Left lobe of liver (tissue), 2 donors: Measurements from ENCODE around the gene NPY5R. TPM values are rescaled to one million over a fixed set of nuclear protein-coding genes. Genes with fewer than 3 reads are reported as not detected.

Experiments
- ATAC-seq: fragments of 200-7000 bp; cut with Tn5 transposase; one replicate; pipeline ENCODE4 v1.9.1; 2020; ENCODE audit warnings: mild to moderate bottlenecking, moderate library complexity
- DNase-seq: peaks from one replicate; pipeline ENCODE4 v3.0.0-alpha.2; 2020; ENCODE audit warnings: low spot score
- total RNA-seq: library from RNA; stranded (reverse); gene quantifications from one replicate; pipeline ENCODE4 v1.2.1, GENCODE V29; 2021
- donor health status: DM: no; HTN: no; CAD: no; lungs with moderate emphysema.
- donor health status: DM: no; HTN: yes; CAD: no.

NPY5R gene
- total RNA-seq, 1 donor from 2014 or later: not detected

- ATAC-seq (no peak), DNase-seq (no peak)
Observed at GRCh38 chr4:163384434-163384833, 40.7 kb downstream of the NPY5R start.

GRCh38 chr4:163384926-163385325, 41.2 kb downstream of the NPY5R start:
- DNase-seq (no peak), ATAC-seq (no peak)

GRCh38 chr4:163385466-163385865, 41.8 kb downstream of the NPY5R start:
- DNase-seq: no peak
- ATAC-seq: no peak

DNA sequence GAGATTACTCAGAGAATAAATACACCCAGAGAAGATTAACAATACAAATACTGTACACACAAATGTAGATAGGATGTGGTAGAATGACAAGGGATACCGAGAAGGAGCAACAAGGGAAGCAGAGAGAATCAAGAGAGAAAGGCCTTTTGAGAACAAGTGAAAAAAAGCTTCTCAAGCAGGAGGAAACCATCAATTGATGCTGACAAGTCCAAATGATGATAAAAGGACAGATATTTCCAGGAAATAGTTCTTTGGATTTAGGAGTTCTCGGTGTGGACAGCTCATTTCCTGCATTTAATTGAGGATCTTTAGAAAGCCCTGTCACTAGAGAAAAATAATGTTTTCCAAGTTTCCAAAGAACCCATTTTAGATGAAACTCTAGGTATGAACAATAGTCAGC, 48.1 kb downstream of the NPY5R start:
- ATAC-seq (no peak), DNase-seq (no peak)

DNA sequence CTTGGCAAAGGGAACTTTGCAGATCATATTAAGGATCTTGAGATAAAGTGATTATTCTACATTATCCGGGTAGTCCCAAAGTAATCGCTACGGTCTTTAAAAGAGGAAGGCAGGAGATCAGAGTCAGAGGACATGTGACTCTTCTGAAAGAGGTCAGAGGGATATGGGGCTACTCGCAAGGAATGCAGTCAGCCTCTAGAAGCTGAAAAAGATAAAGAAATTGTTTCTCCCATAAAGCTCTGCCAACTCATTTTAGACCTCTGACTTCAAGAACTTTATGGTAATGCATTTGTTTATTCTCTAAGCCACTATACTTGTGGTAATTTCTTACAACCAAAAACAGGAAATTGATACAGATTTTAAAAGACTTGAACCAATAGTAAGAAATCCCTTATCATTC, 48.6 kb downstream of the NPY5R start:
- ATAC-seq: peak; percentile 42

DNA sequence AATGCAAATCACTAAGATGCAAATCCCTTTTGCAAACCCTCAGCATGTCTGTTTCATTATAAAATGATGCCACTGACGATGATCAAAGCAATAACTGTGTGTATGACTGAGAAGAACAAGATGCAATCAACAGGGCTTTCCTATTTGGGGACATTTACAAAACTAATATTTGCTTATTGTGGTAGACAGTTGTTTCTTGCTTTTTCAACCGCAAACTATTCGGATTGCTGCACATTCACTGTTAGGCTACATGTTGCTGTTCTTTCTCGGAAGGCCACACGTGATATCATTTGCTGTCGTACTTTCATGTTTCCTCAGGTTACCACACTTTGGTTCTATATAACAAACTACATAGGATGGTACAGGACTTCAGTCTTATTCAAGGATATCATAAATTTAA, 49.8 kb downstream of the NPY5R start:
- ATAC-seq: no peak
- DNase-seq: no peak

More for the DNA sequence above, 48.6 kb downstream of the NPY5R start:
- DNase-seq: no peak

DNA sequence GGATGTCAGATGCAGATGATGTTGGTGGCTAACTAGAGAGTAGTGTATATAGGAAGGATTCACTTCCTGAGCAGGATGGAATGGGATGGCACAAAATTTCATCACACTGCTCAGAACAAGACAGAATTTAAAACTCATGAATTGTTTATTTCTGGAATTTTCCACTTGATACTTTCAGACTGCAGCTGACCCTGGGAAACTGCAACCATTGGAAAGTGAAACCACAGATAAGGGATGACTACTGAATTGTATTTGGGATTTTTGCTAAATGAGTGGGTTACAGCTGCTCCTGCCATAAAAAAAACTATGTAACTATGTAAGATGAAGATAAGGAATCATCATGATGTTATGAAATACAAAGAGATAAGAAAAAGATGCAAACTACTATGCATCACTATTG, 51.4 kb downstream of the NPY5R start:
- ATAC-seq (no peak), DNase-seq (no peak)

DNA sequence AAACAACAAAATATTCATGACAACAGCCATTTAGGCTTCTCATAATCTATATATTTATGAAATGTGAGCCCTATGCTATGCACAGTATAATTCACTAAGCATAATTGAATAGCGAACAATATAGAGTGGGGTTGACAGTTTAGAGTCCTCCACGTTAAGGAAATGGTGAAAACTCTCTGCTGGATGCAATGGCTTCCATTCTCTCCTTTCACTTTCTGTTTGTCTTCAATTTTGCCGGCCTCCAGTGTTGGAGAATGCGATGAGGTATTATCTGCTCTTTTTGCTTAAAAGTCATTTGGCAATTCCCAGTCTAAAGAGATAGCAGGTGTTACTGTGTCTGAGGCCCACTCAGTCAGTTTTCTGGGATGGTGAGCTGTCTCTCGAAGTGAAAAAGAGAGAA, 52.1 kb downstream of the NPY5R start:
- DNase-seq: no peak
- peak; percentile 64 for ATAC-seq

DNA sequence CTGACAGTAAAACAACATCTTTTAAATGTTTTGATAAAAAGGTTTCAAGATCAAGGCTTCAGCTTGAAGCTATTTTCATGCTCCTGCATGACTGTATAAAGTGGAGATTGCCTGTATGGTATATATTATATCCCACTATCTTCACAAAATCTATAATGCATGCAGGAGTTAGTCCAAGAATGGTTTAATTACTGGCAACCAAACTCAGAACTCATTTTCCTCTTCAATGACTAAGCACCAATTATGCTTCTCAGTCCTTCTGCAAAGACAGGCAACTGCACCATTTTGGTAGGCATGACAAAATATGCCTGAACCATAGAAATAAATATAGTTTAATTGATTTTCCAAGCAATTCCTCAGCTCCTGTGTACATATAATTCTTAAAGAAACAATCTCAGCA, 54.5 kb downstream of the NPY5R start:
- DNase-seq: no peak
- ATAC-seq: no peak

DNA sequence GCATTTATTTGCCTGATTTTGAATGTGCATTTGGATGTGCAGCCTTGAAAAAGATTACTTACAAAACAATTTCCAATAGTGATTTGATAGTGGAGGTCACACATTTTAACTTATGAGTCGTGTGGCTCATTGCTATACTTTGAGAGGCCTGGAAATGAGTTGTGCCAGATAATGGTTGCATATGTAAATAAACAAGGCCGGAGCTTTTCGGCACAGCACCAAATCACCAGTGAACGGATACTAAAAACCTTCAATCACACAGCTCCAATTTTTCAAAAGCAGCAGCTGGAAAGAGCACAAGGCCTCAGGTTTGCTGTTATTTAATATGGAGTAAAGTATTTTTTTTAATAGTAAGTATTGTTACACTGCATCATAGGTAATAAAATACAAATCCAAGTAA, 57.2 kb downstream of the NPY5R start:
- ATAC-seq (no peak), DNase-seq (no peak)

Other genes with a start within 250 kb of the NPY5R start
- 5.8 TPM for gene NAF1, start 177.0 kb upstream of the NPY5R start, total RNA-seq
- 3.2 TPM for gene NPY1R, start 11.3 kb upstream of the NPY5R start, total RNA-seq
- not detected for gene TKTL2, start 129.9 kb downstream of the NPY5R start, total RNA-seq
- gene TMA16, start 150.8 kb downstream of the NPY5R start, total RNA-seq: 7.3 TPM